Measurements from ENCODE around the gene FAM174C.

Gene FAM174C

GRCh38 chr19:1316466-1316865, 41.1 kb downstream of the FAM174C start:
- no peak overlapping the region for H3K4me3 ChIP-seq (ENCODE audit: low read depth, low read length)
- no peak overlapping the region for H3K27ac ChIP-seq (ENCODE audit: extremely low read depth, low read depth, low read length)
- TF ChIP-seq ZIC2 (tag by site-specific recombination; IDR thresholded peaks at IDR 0.05) (no peak), RBAK (tag by site-specific recombination; IDR thresholded peaks at IDR 0.05) (no peak), SCRT1 (tag by site-specific recombination; IDR thresholded peaks at IDR 0.05; ENCODE audit: borderline replicate concordance) (no peak), SP2 (tag by site-specific recombination; IDR thresholded peaks at IDR 0.05) (no peak), ZSCAN5A (tag by site-specific recombination; IDR thresholded peaks at IDR 0.05) (no peak), REPIN1 (tag by site-specific recombination; IDR thresholded peaks at IDR 0.05; ENCODE audit: low read depth) (no peak), ZNF571 (tag by site-specific recombination; IDR thresholded peaks at IDR 0.05) (no peak), ZNF600 (tag by site-specific recombination; IDR thresholded peaks at IDR 0.05) (no peak), ZNF837 (tag by site-specific recombination; IDR thresholded peaks at IDR 0.05) (no peak), HOXC10 (CRISPR knock-in tag; IDR thresholded peaks at IDR 0.05) (no peak), ZFP41 (tag by site-specific recombination; IDR thresholded peaks at IDR 0.05; ENCODE audit: borderline replicate concordance) (no peak), ZNF548 (tag by site-specific recombination; IDR thresholded peaks at IDR 0.05) (no peak), ZNF639 (tag by site-specific recombination; IDR thresholded peaks at IDR 0.05) (no peak), WT1 (tag by site-specific recombination; IDR thresholded peaks at IDR 0.05) (no peak)
- TF ChIP-seq, protein P1, sequence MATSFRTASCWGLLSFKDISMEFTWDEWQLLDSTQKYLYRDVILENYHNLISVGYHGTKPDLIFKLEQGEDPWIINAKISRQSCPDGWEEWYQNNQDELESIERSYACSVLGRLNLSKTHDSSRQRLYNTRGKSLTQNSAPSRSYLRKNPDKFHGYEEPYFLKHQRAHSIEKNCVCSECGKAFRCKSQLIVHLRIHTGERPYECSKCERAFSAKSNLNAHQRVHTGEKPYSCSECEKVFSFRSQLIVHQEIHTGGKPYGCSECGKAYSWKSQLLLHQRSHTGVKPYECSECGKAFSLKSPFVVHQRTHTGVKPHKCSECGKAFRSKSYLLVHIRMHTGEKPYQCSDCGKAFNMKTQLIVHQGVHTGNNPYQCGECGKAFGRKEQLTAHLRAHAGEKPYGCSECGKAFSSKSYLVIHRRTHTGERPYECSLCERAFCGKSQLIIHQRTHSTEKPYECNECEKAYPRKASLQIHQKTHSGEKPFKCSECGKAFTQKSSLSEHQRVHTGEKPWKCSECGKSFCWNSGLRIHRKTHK (tag by site-specific recombination; IDR thresholded peaks at IDR 0.05): no peak
- TF ChIP-seq, protein P2, sequence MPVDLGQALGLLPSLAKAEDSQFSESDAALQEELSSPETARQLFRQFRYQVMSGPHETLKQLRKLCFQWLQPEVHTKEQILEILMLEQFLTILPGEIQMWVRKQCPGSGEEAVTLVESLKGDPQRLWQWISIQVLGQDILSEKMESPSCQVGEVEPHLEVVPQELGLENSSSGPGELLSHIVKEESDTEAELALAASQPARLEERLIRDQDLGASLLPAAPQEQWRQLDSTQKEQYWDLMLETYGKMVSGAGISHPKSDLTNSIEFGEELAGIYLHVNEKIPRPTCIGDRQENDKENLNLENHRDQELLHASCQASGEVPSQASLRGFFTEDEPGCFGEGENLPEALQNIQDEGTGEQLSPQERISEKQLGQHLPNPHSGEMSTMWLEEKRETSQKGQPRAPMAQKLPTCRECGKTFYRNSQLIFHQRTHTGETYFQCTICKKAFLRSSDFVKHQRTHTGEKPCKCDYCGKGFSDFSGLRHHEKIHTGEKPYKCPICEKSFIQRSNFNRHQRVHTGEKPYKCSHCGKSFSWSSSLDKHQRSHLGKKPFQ (tag by site-specific recombination; IDR thresholded peaks at IDR 0.05): no peak
- TF ChIP-seq, protein P3, sequence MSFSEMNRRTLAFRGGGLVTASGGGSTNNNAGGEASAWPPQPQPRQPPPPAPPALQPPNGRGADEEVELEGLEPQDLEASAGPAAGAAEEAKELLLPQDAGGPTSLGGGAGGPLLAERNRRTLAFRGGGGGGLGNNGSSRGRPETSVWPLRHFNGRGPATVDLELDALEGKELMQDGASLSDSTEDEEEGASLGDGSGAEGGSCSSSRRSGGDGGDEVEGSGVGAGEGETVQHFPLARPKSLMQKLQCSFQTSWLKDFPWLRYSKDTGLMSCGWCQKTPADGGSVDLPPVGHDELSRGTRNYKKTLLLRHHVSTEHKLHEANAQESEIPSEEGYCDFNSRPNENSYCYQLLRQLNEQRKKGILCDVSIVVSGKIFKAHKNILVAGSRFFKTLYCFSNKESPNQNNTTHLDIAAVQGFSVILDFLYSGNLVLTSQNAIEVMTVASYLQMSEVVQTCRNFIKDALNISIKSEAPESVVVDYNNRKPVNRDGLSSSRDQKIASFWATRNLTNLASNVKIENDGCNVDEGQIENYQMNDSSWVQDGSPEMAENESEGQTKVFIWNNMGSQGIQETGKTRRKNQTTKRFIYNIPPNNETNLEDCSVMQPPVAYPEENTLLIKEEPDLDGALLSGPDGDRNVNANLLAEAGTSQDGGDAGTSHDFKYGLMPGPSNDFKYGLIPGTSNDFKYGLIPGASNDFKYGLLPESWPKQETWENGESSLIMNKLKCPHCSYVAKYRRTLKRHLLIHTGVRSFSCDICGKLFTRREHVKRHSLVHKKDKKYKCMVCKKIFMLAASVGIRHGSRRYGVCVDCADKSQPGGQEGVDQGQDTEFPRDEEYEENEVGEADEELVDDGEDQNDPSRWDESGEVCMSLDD (tag by site-specific recombination; IDR thresholded peaks at IDR 0.05): no peak
- ChIA-PET POLR2A (no interaction called here), CTCF (interaction anchor here (1.0 to 1.4 kb wide), 5 partner anchors 10 to 125 kb away, joined by 3 to 5 read pairs (median 3); no protein-coding TSS in a partner anchor)
- H3K9me3 ChIP-seq (ENCODE audit: control insufficient read depth, insufficient read depth, low read depth, low read length): no peaks in the 10 kb centered on the region
- no peaks in the 10 kb centered on the region for H3K36me3 ChIP-seq (ENCODE audit: control insufficient read depth in 2 of 2, insufficient read depth in 1 of 2, low read length in 2 of 2)
- H3K4me1 ChIP-seq (ENCODE audit: control insufficient read depth, insufficient read depth, low read length): no peaks in the 10 kb centered on the region
